ENCODE measurements around the gene GLUL. TPM values are rescaled to one million over a fixed set of nuclear protein-coding genes. Genes with fewer than 3 reads are reported as not detected.

GLUL gene
- total and polyA plus RNA-seq, 4 donors = 306 to 1,177 (median 723) TPM

- peaks cover 0 to 10% (median 7%) of the 10 kb centered on the region in 4 donors for H3K4me1 ChIP-seq (ENCODE audit: control insufficient read depth in 4 of 4, insufficient read depth in 4 of 4, low read length in 3 of 4)
- no peak overlapping the region for H3K27ac ChIP-seq (ENCODE audit: low read depth in 1 of 2, low read length in 2 of 2)
- no peak overlapping the region for H3K4me3 ChIP-seq (ENCODE audit: low read depth in 1 of 3, low read length in 3 of 3)
- WGBS = 91% methylated on average over 3 of the region's 3 CpGs
- peak overlapping the region in 1 of 2 donors; percentile 17 for H3K9ac ChIP-seq (ENCODE audit: low read depth in 1 of 2, low read length in 2 of 2)
- no peaks in the 10 kb centered on the region for H3K36me3 ChIP-seq (ENCODE audit: control insufficient read depth in 4 of 4, insufficient read depth in 3 of 4, low read depth in 1 of 4, low read length in 3 of 4)
- DNase-seq (ENCODE audit: low spot score) = no peak
- no peaks in the 10 kb centered on the region for H3K9me3 ChIP-seq (ENCODE audit: control insufficient read depth in 4 of 4, low read length in 3 of 4)
- H3K27me3 ChIP-seq (ENCODE audit: control insufficient read depth in 4 of 4, insufficient read depth in 4 of 4, low read length in 3 of 4) = no peaks in the 10 kb centered on the region
- TF ChIP-seq ZBTB33 (IDR thresholded peaks at IDR 0.05) (no peak), TAF1 (conservative IDR thresholded peaks at IDR 0.05) (no peak), FOXA2 (IDR thresholded peaks at IDR 0.05) (no peak), ATF3 (IDR thresholded peaks at IDR 0.05) (no peak), GABPA (IDR thresholded peaks at IDR 0.05 in 1 of 2, conservative IDR thresholded peaks at IDR 0.05 in 1 of 2) (no peak), HNF4A (conservative IDR thresholded peaks at IDR 0.05) (no peak), SP1 (IDR thresholded peaks at IDR 0.05) (no peak), REST (IDR thresholded peaks at IDR 0.05) (no peak), CTCF (IDR thresholded peaks at IDR 0.05; ENCODE audit: low read depth, low read length, missing input control) (no peak), FOXA1 (IDR thresholded peaks at IDR 0.05) (no peak), JUND (IDR thresholded peaks at IDR 0.05) (no peak), YY1 (IDR thresholded peaks at IDR 0.05) (no peak), MAX (IDR thresholded peaks at IDR 0.05) (no peak), NR2F2 (IDR thresholded peaks at IDR 0.05) (no peak), RXRA (IDR thresholded peaks at IDR 0.05) (no peak), EGR1 (IDR thresholded peaks at IDR 0.05; ENCODE audit: low read depth in 2 of 2) (no peak), RAD21 (IDR thresholded peaks at IDR 0.05) (no peak), HNF4G (IDR thresholded peaks at IDR 0.05) (no peak)
Observed at GRCh38 chr1:182395906-182396305, 4.3 kb upstream of the GLUL start.

Measured in liver (tissue), 9 donors.